IMR-90 (cell line): ENCODE results near the gene TTC21A. TPM values are rescaled to one million over a fixed set of nuclear protein-coding genes. Genes with fewer than 3 reads are reported as not detected.

Source experiments
- ATAC-seq: fragments of 200-7000 bp; cut with Tn5 transposase; 2 replicates; pipeline ENCODE4 v1.9.1; 2020; ENCODE audit warnings: low read depth, mild to moderate bottlenecking, moderate library complexity
- BruUV-seq: library from RNA; stranded (reverse); fragments of 400-500 nt; replicated peaks from 2 replicates; lab custom pipeline; 2021; lab: Mats Ljungman, UMichigan
- CTCF ChIA-PET: fragments of 300-600 bp; formaldehyde crosslinking; extraction: SDS; loops from one replicate; lab custom pipeline; 2021; ENCODE audit warnings: antibody characterized with exemption; lab: Yijun Ruan, JAX
- POLR2A ChIA-PET: fragments of 300-600 bp; sonication (Branson Sonifier 250); formaldehyde crosslinking; loops from one replicate; lab custom pipeline; 2022; ENCODE audit warnings: antibody characterized with exemption; ENCODE audit not compliant: unreplicated experiment; lab: Charles Lee
- DNase-seq: peaks from one replicate; pipeline ENCODE4 v3.0.0; 2013
- H2AFZ ChIP-seq: replicated peaks from 2 replicates; pipeline ENCODE3; 2013; ENCODE audit warnings: low read length, mild to moderate bottlenecking; ENCODE audit not compliant: poor library complexity
- H2AK5ac ChIP-seq: 2 replicates; pipeline ENCODE4 v1.6.1; 2013; ENCODE audit warnings: low read depth, low read length, inconsistent platforms
- H2AK9ac ChIP-seq: replicated peaks from 2 replicates; pipeline ENCODE3; 2013; ENCODE audit warnings: mild to moderate bottlenecking, low read depth, low read length, moderate library complexity; ENCODE audit not compliant: poor library complexity
- H2BK120ac ChIP-seq: 2 replicates; pipeline ENCODE4 v1.6.1; 2013; ENCODE audit warnings: low read depth, low read length, inconsistent platforms
- H2BK15ac ChIP-seq: 3 replicates; pipeline ENCODE4 v1.6.1; 2013; ENCODE audit warnings: low read depth, low read length, inconsistent platforms
- H2BK20ac ChIP-seq: 2 replicates; pipeline ENCODE4 v1.6.1; 2013; ENCODE audit warnings: low read depth, mild to moderate bottlenecking, inconsistent platforms, low read length, moderate library complexity
- H2BK5ac ChIP-seq: 2 replicates; pipeline ENCODE4 v1.6.1; 2013; ENCODE audit warnings: mild to moderate bottlenecking, low read depth, low read length, inconsistent platforms; ENCODE audit not compliant: poor library complexity, severe bottlenecking
- H3K14ac ChIP-seq: replicated peaks from 2 replicates; pipeline ENCODE4 v1.6.1; 2013; ENCODE audit warnings: low read depth, low read length, inconsistent platforms
- H3K18ac ChIP-seq: 2 replicates; pipeline ENCODE4 v1.6.1; 2013; ENCODE audit warnings: low read depth, low read length, control low read depth
- H3K23ac ChIP-seq: 2 replicates; pipeline ENCODE4 v1.6.1; 2013; ENCODE audit warnings: low read depth, low read length, inconsistent platforms
- H3K27ac ChIP-seq: 2 replicates; pipeline ENCODE4 v1.5.1; 2013; ENCODE audit warnings: mild to moderate bottlenecking, control low read depth, low read length; ENCODE audit not compliant: insufficient read depth
- H3K27me3 ChIP-seq: 2 replicates; pipeline ENCODE4 v1.6.1; 2013; ENCODE audit warnings: low read length; ENCODE audit not compliant: control insufficient read depth, insufficient read depth
- H3K36me3 ChIP-seq: 2 replicates; pipeline ENCODE4 v1.6.1; 2013; ENCODE audit warnings: low read length, mixed read lengths; ENCODE audit not compliant: control insufficient read depth, insufficient read depth
- H3K4ac ChIP-seq: 2 replicates; pipeline ENCODE4 v1.6.1; 2013; ENCODE audit warnings: low read depth, low read length, inconsistent platforms
- H3K4me1 ChIP-seq: 2 replicates; pipeline ENCODE4 v1.6.1; 2013; ENCODE audit warnings: low read length, mixed read lengths; ENCODE audit not compliant: control insufficient read depth, insufficient read depth
- H3K4me2 ChIP-seq: 2 replicates; pipeline ENCODE4 v1.6.1; 2013; ENCODE audit warnings: low read depth, mild to moderate bottlenecking, control low read depth, low read length, moderate library complexity
- H3K4me3 ChIP-seq: 2 replicates; pipeline ENCODE4 v1.5.1; 2013; ENCODE audit warnings: low read depth, mild to moderate bottlenecking, control low read depth, low read length, moderate library complexity; ENCODE audit not compliant: insufficient read depth
- H3K56ac ChIP-seq: 2 replicates; pipeline ENCODE4 v1.6.1; 2013; ENCODE audit warnings: low read length, inconsistent platforms; ENCODE audit not compliant: insufficient read depth; ENCODE audit errors: extremely low read depth
- H3K79me1 ChIP-seq, 2 experiments: 2 replicates each; pipeline ENCODE4 v1.6.1; 2013; ENCODE audit warnings: low read length in 2 of 2, inconsistent platforms in 1 of 2, low read depth in 1 of 2
- H3K9ac ChIP-seq: 2 replicates; pipeline ENCODE4 v1.6.1; 2013; ENCODE audit warnings: low read depth, low read length, control low read depth
- H3K9me1 ChIP-seq: 2 replicates; pipeline ENCODE4 v1.6.1; 2013; ENCODE audit warnings: low read length, inconsistent platforms; ENCODE audit not compliant: insufficient read depth
- H3K9me3 ChIP-seq: 2 replicates; pipeline ENCODE4 v1.6.1; 2013; ENCODE audit warnings: low read length; ENCODE audit not compliant: control insufficient read depth, insufficient read depth
- H4K20me1 ChIP-seq: 2 replicates; pipeline ENCODE4 v1.6.1; 2013; ENCODE audit warnings: low read length, inconsistent platforms; ENCODE audit not compliant: insufficient read depth
- H4K5ac ChIP-seq: 2 replicates; pipeline ENCODE4 v1.6.1; 2013; ENCODE audit warnings: mild to moderate bottlenecking, low read depth, low read length, control low read depth
- H4K8ac ChIP-seq, 2 experiments: 2 replicates each; pipeline ENCODE4 v1.6.1; 2013; ENCODE audit warnings: low read depth in 2 of 2, low read length in 2 of 2, control low read depth in 1 of 2, inconsistent platforms in 1 of 2
- H4K91ac ChIP-seq: 2 replicates; pipeline ENCODE4 v1.6.1; 2013; ENCODE audit warnings: low read depth, low read length, inconsistent platforms; ENCODE audit not compliant: insufficient read depth
- BHLHE40 ChIP-seq: fragments of 150-350 bp; IDR thresholded peaks from 2 replicates; pipeline ENCODE4 v1.6.1; 2016; ENCODE audit warnings: mild to moderate bottlenecking, low read depth, low read length
- CEBPB ChIP-seq: IDR thresholded peaks from 2 replicates; pipeline ENCODE4 v1.6.1; 2012; ENCODE audit warnings: low read depth, low read length, improper control_type of control experiment
- RCOR1 ChIP-seq: IDR thresholded peaks from 2 replicates; pipeline ENCODE4 v1.6.1; 2012; ENCODE audit warnings: mild to moderate bottlenecking, low read length, improper control_type of control experiment; ENCODE audit not compliant: insufficient replicate concordance
- SMC3 ChIP-seq: fragments of 150-350 bp; IDR thresholded peaks from 2 replicates; pipeline ENCODE4 v1.6.1; 2016; ENCODE audit warnings: low read depth, mild to moderate bottlenecking, antibody characterized with exemption, low read length, moderate library complexity
- WGBS, 2 experiments: methylation state at CpG; one replicate each; pipeline versions ENCODE4 v1.1.5 to v1.1.7; 2013; ENCODE audit warnings: missing lambda C conversion rate in 2 of 2; ENCODE audit not compliant: insufficient read length in 1 of 2; ENCODE audit errors: extremely low coverage in 2 of 2; 5-methylcytosine and 5-hydroxymethylcytosine counted together
- dilution Hi-C: fragments of 300-500 bp; cut with HindIII; formaldehyde crosslinking; loops from one replicate; pipeline ENCODE4 v1.14.3; 2018; ENCODE audit warnings: low sequenced_read_pairs; ENCODE audit not compliant: unreplicated experiment
- in situ Hi-C: fragments of 300-500 bp; cut with MboI; formaldehyde crosslinking; loops from 3 replicates; pipeline ENCODE4 v1.14.3; 2019; ENCODE audit warnings: low sequenced_read_pairs, inconsistent platforms, mixed read lengths
- intact Hi-C: fragments of 100-400 bp; cut with micrococcal nuclease; formaldehyde crosslinking; loops from 2 replicates; pipeline ENCODE4 v1.10.0; 2022
- polyA plus RNA-seq, 3 experiments: library from polyadenylated mRNA; depleted of rRNA; stranded (reverse); fragments of >200 nt; gene quantifications; 2 replicates each; pipeline ENCODE4 v1.2.3, GENCODE V29; 2012; ENCODE audit warnings: low replicate concordance in 1 of 3
- total RNA-seq: library from RNA; depleted of rRNA; stranded (reverse); fragments of >200 nt; gene quantifications from 2 replicates; pipeline ENCODE4 v1.2.3, GENCODE V29; 2012

The TTC21A gene
- total and polyA plus RNA-seq, 2 of the 4 experiments (the other 2 are of a cell fraction) = 0.90 to 1.8 TPM

DNA sequence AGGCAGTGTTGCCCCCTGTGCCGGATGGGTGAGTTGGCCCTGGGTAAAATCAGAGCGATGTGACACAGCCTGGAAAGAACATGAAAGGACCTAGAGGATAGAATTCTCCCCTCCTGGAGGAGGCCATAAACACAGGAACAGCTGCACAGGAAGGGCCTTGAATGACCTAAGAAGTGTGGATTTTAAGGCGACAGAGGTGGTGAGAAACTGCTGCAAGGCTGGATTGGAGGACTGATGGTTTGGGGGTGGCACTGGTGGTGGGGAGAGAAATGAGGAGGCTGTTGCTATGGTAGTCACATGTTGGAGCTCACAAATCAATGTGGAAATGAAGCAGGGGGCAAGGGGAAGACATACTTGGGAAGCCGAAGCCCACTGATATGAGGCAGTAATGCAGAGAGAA lies 71.1 kb downstream of the TTC21A start:
- Histone ChIP-seq H2AFZ (peak overlapping the region; percentile 52), H2BK120ac (peak overlapping the region; percentile 81), H4K8ac (peak overlapping the region; percentile 76 to 91; a peak in 3 of 4 replicates), H3K4ac (peak overlapping the region; percentile 99), H3K9me1 (peaks cover 12% of the 10 kb centered on the region), H3K14ac (peak overlapping the region; percentile 94), H3K27me3 (no peaks in the 10 kb centered on the region), H4K20me1 (no peaks in the 10 kb centered on the region), H3K4me3 (no peak overlapping the region), H3K4me2 (peak overlapping the region; percentile 73), H3K4me1 (peaks cover 11% of the 10 kb centered on the region), H3K56ac (0 out of 2 replicates have a peak overlapping the region, but pooled peaks have one; percentile 4), H2BK5ac (peak overlapping the region; percentile 56), H3K23ac (peak overlapping the region; percentile 96), H2BK20ac (peak overlapping the region; percentile 27), H3K36me3 (no peaks in the 10 kb centered on the region), H2AK5ac (peak overlapping the region; percentile 88), H3K27ac (peak overlapping the region; percentile 48; the same call in 1 of the 2 replicates), H3K79me1 (peaks cover 0 to 15% of the 10 kb centered on the region in 2 experiments; a peak in 1 of 4 replicates), H2AK9ac (peak overlapping the region; percentile 73), H3K9me3 (no peaks in the 10 kb centered on the region), H3K18ac (peak overlapping the region; percentile 77; the same call in 1 of the 2 replicates), H4K5ac (peak overlapping the region; percentile 68), H4K91ac (peak overlapping the region; percentile 67), H3K9ac (0 out of 2 replicates have a peak overlapping the region, but pooled peaks have one; percentile 26), H2BK15ac (peak overlapping the region; percentile 1; the same call in 2 of the 3 replicates)
- dilution Hi-C loops (no loop called here), intact Hi-C loops (no loop called here), in situ Hi-C loops (no loop called here)
- WGBS, 2 experiments = no CpG with 5 or more reads among the region's 4 CpGs
- no TSS peak for BruUV-seq
- ChIA-PET CTCF (interaction anchor here (1.1 to 1.5 kb wide), 4 partner anchors 11 to 73 kb away, joined by 3 to 4 read pairs (median 4); no protein-coding TSS in a partner anchor), POLR2A (no interaction called here)
- ATAC-seq (0 out of 2 replicates have a peak, but pooled peaks have one; percentile 6), DNase-seq (peak; percentile 77)
- TF ChIP-seq SMC3 (no peak), BHLHE40 (no peak), RCOR1 (no peak), CEBPB (no peak)
